Psoas muscle (tissue), 8 donors: ENCODE results near the gene EPHA2. TPM values are rescaled to one million over a fixed set of nuclear protein-coding genes. Genes with fewer than 3 reads are reported as not detected.

Source experiments
- ATAC-seq, 4 donors: fragments of 200-7000 bp; cut with Tn5 transposase; one replicate each; pipeline ENCODE4 v1.9.1; 2020; ENCODE audit warnings: moderate library complexity in 3 of 4, mild to moderate bottlenecking in 2 of 4
- DNase-seq, 2 donors: peaks; one replicate each; pipeline ENCODE4 v3.0.0-alpha.2; 2020
- H3K27ac ChIP-seq: fragments of 200-600 bp; one replicate; pipeline ENCODE4 v1.8.0; 2022
- H3K27me3 ChIP-seq, 3 donors: fragments of 200-600 bp in 1 of 3; one replicate each; pipeline versions ENCODE4 v1.6.1 to v1.8.0; 2013 to 2022; ENCODE audit warnings: low read length in 2 of 3, mild to moderate bottlenecking in 2 of 3, moderate library complexity in 1 of 3; ENCODE audit not compliant: insufficient read depth in 3 of 3
- H3K36me3 ChIP-seq, 2 donors: fragments of 200-600 bp in 1 of 2; one replicate each; pipeline versions ENCODE4 v1.6.1 to v1.8.0; 2013 to 2022; ENCODE audit warnings: low read depth in 1 of 2, mild to moderate bottlenecking in 1 of 2, moderate library complexity in 1 of 2; ENCODE audit not compliant: insufficient read depth in 1 of 2
- H3K4me1 ChIP-seq: fragments of 200-600 bp; one replicate; pipeline ENCODE4 v1.8.0; 2022
- H3K4me3 ChIP-seq: fragments of 200-600 bp; one replicate; pipeline ENCODE4 v1.8.0; 2022; ENCODE audit warnings: mild to moderate bottlenecking
- H3K9me3 ChIP-seq: fragments of 200-600 bp; one replicate; pipeline ENCODE4 v1.8.0; 2022
- CTCF ChIP-seq: fragments of 200-600 bp; IDR thresholded peaks from one replicate; pipeline ENCODE4 v1.8.0; 2022; ENCODE audit warnings: antibody characterized with exemption
- WGBS, 3 donors: extraction: QIAGEN DNeasy Blood & Tissue Kit; methylation state at CpG; one replicate each; pipeline versions ENCODE4 v1.1.6 to v1.1.7; 2013; 5-methylcytosine and 5-hydroxymethylcytosine counted together
- intact Hi-C, 2 donors: fragments of 100-400 bp; cut with DNase I; formaldehyde crosslinking; loops; one replicate each; pipeline versions ENCODE4 v1.11.0 to v1.14.2; 2022
- polyA plus RNA-seq, 3 donors: library from polyadenylated mRNA; stranded (reverse); fragments of 200-250 nt; gene quantifications; one replicate each; pipeline ENCODE4 v1.2.3, GENCODE V29; 2013
- total RNA-seq, 4 donors: library from RNA; stranded (reverse); fragmentation: NEBNext Ultra II Directional in 2 of 4; extraction: Animal tissue kit (Norgen Biotek cat#: 25700) in 2 of 4; gene quantifications; one replicate each; pipeline versions ENCODE4 v1.2.1 to v1.2.4, GENCODE V29; 2021 to 2023
- donor health status: healthy with polysubstance abuse.
- donor health status: DM: no; HTN: no; CAD: no; lungs with moderate emphysema.
- donor health status: Bipolar disorder and iron deficiency.
- donor health status: healthy.
- donor health status: DM: yes; HTN: yes; CAD: no.
- donor health status: DM: no; HTN: no; CAD: no.
- donor health status: DM: no; HTN: no; CAD: no.
- donor health status: DM: yes; HTN: yes; CAD: no.

Gene EPHA2
- total and polyA plus RNA-seq, 7 donors = 1.3 to 8.0 (median 3.2) TPM

GRCh38 chr1:16134066-16134801, 21.6 kb downstream of the EPHA2 start:
- intact Hi-C loops = no loop called here
- Histone ChIP-seq H3K27ac (no peak overlapping the region), H3K36me3 (peaks cover 0 to 34% of the 10 kb centered on the region in 2 donors), H3K9me3 (no peaks in the 10 kb centered on the region), H3K4me3 (no peak overlapping the region), H3K27me3 (no peaks in the 10 kb centered on the region), H3K4me1 (peaks cover under 1% of the 10 kb centered on the region)
- ATAC-seq (no peak), DNase-seq (no peak)
- no peak for TF ChIP-seq CTCF
- WGBS, 3 donors = 82 to 88% (median 83%) methylated on average over 33 of the region's 33 CpGs

- DNase-seq (no peak), ATAC-seq (peak in 1 of 4 donors; percentile 14)
- H3K9me3 ChIP-seq = no peaks in the 10 kb centered on the region
- intact Hi-C loops = no loop called here
- 79 to 83% (median 82%) methylated on average over 27 to 28 of the region's 28 CpGs for WGBS, 3 donors
- TF ChIP-seq CTCF = no peak
- peaks cover 0 to 34% of the 10 kb centered on the region in 2 donors for H3K36me3 ChIP-seq
- no peak overlapping the region for H3K4me3 ChIP-seq
- H3K4me1 ChIP-seq = no peaks in the 10 kb centered on the region
- no peaks in the 10 kb centered on the region for H3K27me3 ChIP-seq
- H3K27ac ChIP-seq = no peak overlapping the region
Measured at GRCh38 chr1:16133007-16133961, 22.6 kb downstream of the EPHA2 start.

GRCh38 chr1:16132325-16132785, 23.5 kb downstream of the EPHA2 start:
- H3K36me3 ChIP-seq = peaks cover 0 to 30% of the 10 kb centered on the region in 2 donors
- no peak overlapping the region for H3K27ac ChIP-seq
- no peaks in the 10 kb centered on the region for H3K4me1 ChIP-seq
- no peak overlapping the region for H3K4me3 ChIP-seq
- TF ChIP-seq CTCF = no peak
- no peaks in the 10 kb centered on the region for H3K27me3 ChIP-seq
- 80 to 83% (median 81%) methylated on average over 6 of the region's 6 CpGs for WGBS, 3 donors
- DNase-seq (no peak), ATAC-seq (no peak)
- intact Hi-C loops = no loop called here
- no peaks in the 10 kb centered on the region for H3K9me3 ChIP-seq

- no peak for TF ChIP-seq CTCF
- intact Hi-C loops = no loop called here
- WGBS, 3 donors = 86 to 88% (median 88%) methylated on average over 27 to 28 of the region's 28 CpGs
- Histone ChIP-seq H3K4me3 (no peak overlapping the region), H3K36me3 (peaks cover 0 to 25% of the 10 kb centered on the region in 2 donors), H3K27me3 (no peaks in the 10 kb centered on the region), H3K9me3 (no peaks in the 10 kb centered on the region), H3K4me1 (no peaks in the 10 kb centered on the region), H3K27ac (no peak overlapping the region)
- DNase-seq (no peak), ATAC-seq (no peak)
Measured at GRCh38 chr1:16131636-16132324, 24.1 kb downstream of the EPHA2 start.
